NCI-H1930 (cell line): ENCODE results near the gene TDRD7.
"Not testable (repeated sequence)": the region's sequence is repeated elsewhere in the genome, so short reads cannot be mapped to it uniquely, and the experiment has no call there.

Source experiments
- DNase-seq, 2 experiments: peaks; one replicate each; lab custom pipeline; 2025; lab: John Stamatoyannopoulos, UW

TDRD7 gene

GRCh38 chr9:97475059-97475458 lies 63.2 kb downstream of the TDRD7 start:
- peak in 1 of 2 experiments; percentile 8 for DNase-seq

- DNase-seq = no peak
Observed at GRCh38 chr9:97478301-97478981, 66.5 kb downstream of the TDRD7 start.

- DNase-seq = no peak
Observed at GRCh38 chr9:97479496-97480159, 67.7 kb downstream of the TDRD7 start.

- no peak for DNase-seq
Observed at GRCh38 chr9:97480174-97480573, 68.3 kb downstream of the TDRD7 start.

- DNase-seq = no peak
Observed at GRCh38 chr9:97480749-97481148, 68.9 kb downstream of the TDRD7 start.

- no peak for DNase-seq
Observed at GRCh38 chr9:97484134-97484533, 72.2 kb downstream of the TDRD7 start.

GRCh38 chr9:97487107-97487506 lies 75.2 kb downstream of the TDRD7 start:
- DNase-seq = no peak

GRCh38 chr9:97487861-97488260 lies 76.0 kb downstream of the TDRD7 start:
- no peak for DNase-seq

GRCh38 chr9:97491216-97491999 lies 79.5 kb downstream of the TDRD7 start:
- DNase-seq = no peak

GRCh38 chr9:97497558-97498375 lies 85.9 kb downstream of the TDRD7 start:
- DNase-seq = not testable (repeated sequence)

GRCh38 chr9:97498846-97499245 lies 87.0 kb downstream of the TDRD7 start:
- DNase-seq = not testable (repeated sequence)

- no peak for DNase-seq
Observed at GRCh38 chr9:97500263-97500662, 88.4 kb downstream of the TDRD7 start.

GRCh38 chr9:97500765-97501176 lies 88.9 kb downstream of the TDRD7 start:
- no peak for DNase-seq

- peak; percentile 30 to 73 for DNase-seq
Observed at GRCh38 chr9:97501177-97501971, 89.5 kb downstream of the TDRD7 start, which contains the start of gene TMOD1. TSS of gene TMOD1 (plus strand) at chr9:97501666. CDS start at chr9:97524189, 22,523 bp downstream.

- DNase-seq = no peak
Observed at GRCh38 chr9:97501972-97502221, 90.0 kb downstream of the TDRD7 start.

- DNase-seq = no peak
Observed at GRCh38 chr9:97502222-97502983, 90.5 kb downstream of the TDRD7 start.

- no peak for DNase-seq
Observed at GRCh38 chr9:97502984-97503861, 91.3 kb downstream of the TDRD7 start.

- DNase-seq = no peak
Observed at GRCh38 chr9:97503862-97504210, 91.9 kb downstream of the TDRD7 start.

- no peak for DNase-seq
Observed at GRCh38 chr9:97504381-97505216, 92.7 kb downstream of the TDRD7 start.
